SU-DHL-6 (cell line): ENCODE data around the gene GREM2.

Source experiments
- H2AFZ ChIP-seq: fragments of 200-600 bp; sonication (generic); 2 replicates; pipeline ENCODE4 v1.6.1; 2014; ENCODE audit warnings: low read depth, mild to moderate bottlenecking, moderate library complexity, mixed read lengths, antibody characterized with exemption, low read length; ENCODE audit not compliant: severe bottlenecking
- H3F3A ChIP-seq: fragments of 200-600 bp; shearing (Covaris generic); 2 replicates; pipeline ENCODE4 v1.6.0; 2016; ENCODE audit warnings: antibody characterized with exemption, mild to moderate bottlenecking; ENCODE audit not compliant: insufficient read depth
- H3K27ac ChIP-seq: fragments of 200-600 bp; sonication (generic); 2 replicates; pipeline ENCODE4 v1.5.1; 2016; ENCODE audit warnings: low read depth, mild to moderate bottlenecking, low read length, moderate library complexity, mixed read lengths
- H3K27me3 ChIP-seq: fragments of 200-600 bp; sonication (generic), shearing (Covaris generic); 2 replicates; pipeline ENCODE4 v1.6.0; 2014; ENCODE audit warnings: mild to moderate bottlenecking, low read length
- H3K36me3 ChIP-seq: fragments of 200-600 bp; sonication (generic); 2 replicates; pipeline ENCODE4 v1.6.1; 2014; ENCODE audit warnings: mild to moderate bottlenecking, low read length, mixed read lengths
- H3K4me2 ChIP-seq: fragments of 300-600, 200-600 bp; shearing (Covaris generic), sonication (generic); 2 replicates; pipeline ENCODE4 v1.6.0; 2014; ENCODE audit warnings: low read length, low read depth, mild to moderate bottlenecking; ENCODE audit not compliant: poor library complexity, severe bottlenecking
- H3K4me3 ChIP-seq: fragments of 200-600 bp; sonication (generic); 2 replicates; pipeline ENCODE4 v1.5.1; 2014; ENCODE audit warnings: antibody characterized with exemption, low read length, mild to moderate bottlenecking, mixed read lengths; ENCODE audit not compliant: insufficient read depth, poor library complexity, severe bottlenecking
- H3K79me2 ChIP-seq: fragments of 200-600 bp; sonication (generic); 2 replicates; pipeline ENCODE4 v1.6.1; 2014; ENCODE audit warnings: mild to moderate bottlenecking, low read length, moderate library complexity; ENCODE audit not compliant: insufficient read depth
- H3K9ac ChIP-seq: fragments of 200-600 bp; sonication (generic); 2 replicates; pipeline ENCODE4 v1.7.0; 2014; ENCODE audit warnings: mild to moderate bottlenecking, low read length
- H3K9me2 ChIP-seq: fragments of 200-600 bp; sonication (generic); replicated peaks from 2 replicates; pipeline ENCODE4 v1.6.1; 2014; ENCODE audit warnings: low read length; ENCODE audit not compliant: insufficient read depth
- H3K9me3 ChIP-seq: fragments of 200-600 bp; sonication (generic); 2 replicates; pipeline ENCODE4 v1.6.1; 2014; ENCODE audit warnings: low read length, mixed read lengths; ENCODE audit not compliant: insufficient read depth
- H4K20me1 ChIP-seq: fragments of 200-600 bp; sonication (generic); 2 replicates; pipeline ENCODE4 v1.6.1; 2014; ENCODE audit warnings: low read depth, mild to moderate bottlenecking, antibody characterized with exemption, low read length, moderate library complexity, mixed read lengths
- EZH2phosphoT487 ChIP-seq: fragments of 200-600 bp; sonication (generic), shearing (Covaris generic); conservative IDR thresholded peaks from 2 replicates; pipeline ENCODE4 v1.6.1; 2018; ENCODE audit warnings: mild to moderate bottlenecking, antibody characterized with exemption, low read length, moderate library complexity, mixed read lengths
- TF ChIP-seq, protein P1 (sequence below): fragments of 200-600 bp; sonication (generic); IDR thresholded peaks from one replicate; pipeline ENCODE4 v1.5.1; 2017; ENCODE audit warnings: antibody characterized with exemption, mild to moderate bottlenecking, low read length, moderate library complexity; ENCODE audit not compliant: insufficient read depth, poor library complexity, severe bottlenecking

GREM2 gene

DNA sequence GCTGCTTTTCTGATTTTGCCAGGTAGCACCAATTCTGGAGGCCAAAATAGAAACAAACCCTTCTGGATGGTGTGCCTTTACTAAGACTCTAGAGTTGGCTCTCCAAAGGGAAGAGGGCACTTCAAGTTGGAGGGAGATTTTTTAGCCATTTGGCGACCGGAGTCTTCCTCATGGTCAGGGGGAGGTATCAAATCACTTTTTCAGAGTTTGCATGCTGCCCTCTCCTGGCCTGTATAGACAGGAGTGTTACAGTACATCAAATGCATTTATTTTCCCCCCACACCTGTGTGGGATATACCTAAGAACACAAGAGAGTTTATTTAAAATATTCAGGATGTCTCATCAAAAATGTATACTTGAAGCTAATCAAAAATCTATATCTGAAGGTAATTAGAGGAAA, 3.2 kb downstream of the GREM2 start:
- Histone ChIP-seq H3K9me2 (no peaks in the 10 kb centered on the region), H3K36me3 (no peaks in the 10 kb centered on the region), H3K9me3 (no peaks in the 10 kb centered on the region), H3F3A (no peaks in the 10 kb centered on the region), H3K27me3 (no peaks in the 10 kb centered on the region), H2AFZ (no peak overlapping the region), H4K20me1 (no peaks in the 10 kb centered on the region), H3K4me3 (no peak overlapping the region), H3K79me2 (no peaks in the 10 kb centered on the region), H3K9ac (no peak overlapping the region), H3K4me2 (no peak overlapping the region), H3K27ac (no peak overlapping the region)
- TF ChIP-seq, protein P1, sequence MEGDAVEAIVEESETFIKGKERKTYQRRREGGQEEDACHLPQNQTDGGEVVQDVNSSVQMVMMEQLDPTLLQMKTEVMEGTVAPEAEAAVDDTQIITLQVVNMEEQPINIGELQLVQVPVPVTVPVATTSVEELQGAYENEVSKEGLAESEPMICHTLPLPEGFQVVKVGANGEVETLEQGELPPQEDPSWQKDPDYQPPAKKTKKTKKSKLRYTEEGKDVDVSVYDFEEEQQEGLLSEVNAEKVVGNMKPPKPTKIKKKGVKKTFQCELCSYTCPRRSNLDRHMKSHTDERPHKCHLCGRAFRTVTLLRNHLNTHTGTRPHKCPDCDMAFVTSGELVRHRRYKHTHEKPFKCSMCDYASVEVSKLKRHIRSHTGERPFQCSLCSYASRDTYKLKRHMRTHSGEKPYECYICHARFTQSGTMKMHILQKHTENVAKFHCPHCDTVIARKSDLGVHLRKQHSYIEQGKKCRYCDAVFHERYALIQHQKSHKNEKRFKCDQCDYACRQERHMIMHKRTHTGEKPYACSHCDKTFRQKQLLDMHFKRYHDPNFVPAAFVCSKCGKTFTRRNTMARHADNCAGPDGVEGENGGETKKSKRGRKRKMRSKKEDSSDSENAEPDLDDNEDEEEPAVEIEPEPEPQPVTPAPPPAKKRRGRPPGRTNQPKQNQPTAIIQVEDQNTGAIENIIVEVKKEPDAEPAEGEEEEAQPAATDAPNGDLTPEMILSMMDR: no peak

DNA sequence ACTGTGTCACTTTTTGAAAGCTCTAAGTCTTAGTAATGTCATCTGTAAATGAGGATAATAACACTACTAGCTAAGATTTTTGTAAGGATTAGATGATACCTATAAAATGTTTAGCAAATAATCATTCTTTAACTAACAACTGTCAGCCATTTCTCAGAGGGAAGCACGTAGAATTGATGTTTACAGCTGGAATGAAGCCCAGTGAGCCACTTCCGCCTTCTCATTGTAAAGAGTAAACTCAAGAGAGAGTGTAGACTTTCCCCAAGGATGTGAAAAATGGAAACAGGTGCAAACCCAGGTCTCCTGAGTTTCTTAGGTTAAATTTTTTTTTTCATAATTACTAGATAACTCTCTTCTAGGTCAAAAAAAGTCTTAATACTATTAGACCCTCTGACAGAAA, 4.9 kb downstream of the GREM2 start:
- H3K79me2 ChIP-seq: no peaks in the 10 kb centered on the region
- no peaks in the 10 kb centered on the region for H3K27me3 ChIP-seq
- no peak overlapping the region for H3K4me2 ChIP-seq
- H3K9me2 ChIP-seq: no peaks in the 10 kb centered on the region
- H3K9ac ChIP-seq: no peak overlapping the region
- TF ChIP-seq, protein P1: no peak
- no peak for TF ChIP-seq EZH2phosphoT487
- no peak overlapping the region for H3K27ac ChIP-seq
- no peaks in the 10 kb centered on the region for H3K9me3 ChIP-seq
- H4K20me1 ChIP-seq: no peaks in the 10 kb centered on the region
- no peak overlapping the region for H3K4me3 ChIP-seq
- H3F3A ChIP-seq: no peaks in the 10 kb centered on the region
- H2AFZ ChIP-seq: no peak overlapping the region
- H3K36me3 ChIP-seq: no peaks in the 10 kb centered on the region

DNA sequence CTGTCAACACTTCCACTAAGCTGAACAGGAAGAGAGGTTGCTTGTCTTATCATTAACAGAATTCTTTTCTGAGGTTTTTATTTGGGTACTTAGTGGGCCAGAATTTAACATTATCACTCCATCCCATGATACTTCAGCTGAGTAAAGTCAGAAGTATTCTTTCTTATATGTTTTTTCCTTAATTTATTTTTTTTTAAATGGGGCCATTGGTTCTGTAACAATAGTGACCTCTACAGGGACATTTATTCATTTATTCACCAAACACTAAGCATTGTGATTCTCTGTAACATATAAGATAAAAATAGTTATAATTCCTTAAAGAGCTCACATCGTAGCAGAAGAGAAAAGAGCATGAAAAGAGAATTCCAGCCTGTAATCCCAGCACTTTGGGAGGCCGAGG, 9.8 kb downstream of the GREM2 start:
- H3K9me3 ChIP-seq: no peaks in the 10 kb centered on the region
- no peaks in the 10 kb centered on the region for H3K27me3 ChIP-seq
- H3F3A ChIP-seq: no peaks in the 10 kb centered on the region
- no peaks in the 10 kb centered on the region for H3K9me2 ChIP-seq
- H3K36me3 ChIP-seq: no peaks in the 10 kb centered on the region
- no peak overlapping the region for H3K9ac ChIP-seq
- H2AFZ ChIP-seq: no peak overlapping the region
- no peak overlapping the region for H3K4me3 ChIP-seq
- TF ChIP-seq EZH2phosphoT487: no peak
- no peak overlapping the region for H3K27ac ChIP-seq
- H4K20me1 ChIP-seq: no peaks in the 10 kb centered on the region
- H3K4me2 ChIP-seq: no peak overlapping the region
- no peaks in the 10 kb centered on the region for H3K79me2 ChIP-seq

DNA sequence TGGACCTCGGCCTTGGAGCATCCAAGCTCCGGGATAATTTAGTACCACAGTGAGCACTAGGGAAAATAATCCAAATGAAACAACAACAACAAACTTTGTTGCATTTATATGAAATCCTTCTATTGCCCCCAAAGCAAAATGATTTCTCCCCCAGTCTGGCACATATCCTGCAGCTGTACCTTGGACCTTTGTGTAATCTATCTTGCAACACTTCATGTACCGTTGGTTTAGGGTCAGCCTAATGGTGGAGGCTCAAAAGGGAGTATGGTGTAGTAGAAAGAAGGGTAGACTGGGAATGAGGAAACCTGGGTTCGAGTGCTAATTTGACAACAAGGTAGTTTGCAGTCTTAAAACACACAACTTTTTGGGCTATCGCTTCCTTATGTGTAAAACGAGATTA, 12.1 kb downstream of the GREM2 start:
- no peak overlapping the region for H3K27ac ChIP-seq
- no peak overlapping the region for H2AFZ ChIP-seq
- H3F3A ChIP-seq: no peaks in the 10 kb centered on the region
- H3K4me2 ChIP-seq: no peak overlapping the region
- no peak overlapping the region for H3K9ac ChIP-seq
- no peak for TF ChIP-seq EZH2phosphoT487
- TF ChIP-seq, protein P1: no peak
- no peaks in the 10 kb centered on the region for H3K79me2 ChIP-seq
- no peaks in the 10 kb centered on the region for H3K36me3 ChIP-seq
- H4K20me1 ChIP-seq: no peaks in the 10 kb centered on the region
- no peak overlapping the region for H3K4me3 ChIP-seq
- no peaks in the 10 kb centered on the region for H3K27me3 ChIP-seq
- H3K9me2 ChIP-seq: no peaks in the 10 kb centered on the region
- no peaks in the 10 kb centered on the region for H3K9me3 ChIP-seq
